CD1c-positive myeloid dendritic cell (primary cell): Measurements from ENCODE around the gene WDFY2.
"Not testable (repeated sequence)": the region's sequence is repeated elsewhere in the genome, so short reads cannot be mapped to it uniquely, and the experiment has no call there.

Experiments used
- DNase-seq: peaks from one replicate; pipeline ENCODE4 v3.0.0-alpha.2; 2016; ENCODE audit errors: extremely low spot score

Gene WDFY2

GRCh38 chr13:51665456-51665855, 81.2 kb downstream of the WDFY2 start:
- DNase-seq: no peak

GRCh38 chr13:51666374-51666773, 82.1 kb downstream of the WDFY2 start:
- no peak for DNase-seq

GRCh38 chr13:51666839-51667238, 82.6 kb downstream of the WDFY2 start:
- no peak for DNase-seq

- no peak for DNase-seq
Observed at GRCh38 chr13:51668580-51669195, 84.4 kb downstream of the WDFY2 start.

GRCh38 chr13:51673165-51673564, 88.9 kb downstream of the WDFY2 start:
- DNase-seq: no peak

- DNase-seq: no peak
Observed at GRCh38 chr13:51674276-51674675, 90.0 kb downstream of the WDFY2 start.

- DNase-seq: no peak
Observed at GRCh38 chr13:51675385-51675784, 91.1 kb downstream of the WDFY2 start.

GRCh38 chr13:51675877-51676276, 91.6 kb downstream of the WDFY2 start:
- no peak for DNase-seq

GRCh38 chr13:51676739-51677138, 92.5 kb downstream of the WDFY2 start:
- DNase-seq: no peak

- DNase-seq: no peak
Observed at GRCh38 chr13:51678420-51678819, 94.2 kb downstream of the WDFY2 start.

- no peak for DNase-seq
Observed at GRCh38 chr13:51679616-51680015, 95.4 kb downstream of the WDFY2 start.

- DNase-seq: no peak
Observed at GRCh38 chr13:51681037-51681678, 96.9 kb downstream of the WDFY2 start.

- no peak for DNase-seq
Observed at GRCh38 chr13:51682686-51683085, 98.4 kb downstream of the WDFY2 start.

- no peak for DNase-seq
Observed at GRCh38 chr13:51683597-51683996, 99.3 kb downstream of the WDFY2 start.

- DNase-seq: no peak
Observed at GRCh38 chr13:51684076-51684475, 99.8 kb downstream of the WDFY2 start.

GRCh38 chr13:51687947-51688714, 103.9 kb downstream of the WDFY2 start:
- DNase-seq: no peak

GRCh38 chr13:51688937-51689662, 104.8 kb downstream of the WDFY2 start:
- DNase-seq: no peak

- DNase-seq: no peak
Observed at GRCh38 chr13:51689663-51689996, 105.4 kb downstream of the WDFY2 start.

GRCh38 chr13:51695677-51696076, 111.4 kb downstream of the WDFY2 start:
- not testable (repeated sequence) for DNase-seq

- no peak for DNase-seq
Observed at GRCh38 chr13:51697181-51697580, 112.9 kb downstream of the WDFY2 start.

- DNase-seq: no peak
Observed at GRCh38 chr13:51697855-51698254, 113.6 kb downstream of the WDFY2 start.

- no peak for DNase-seq
Observed at GRCh38 chr13:51698352-51698751, 114.1 kb downstream of the WDFY2 start.
